ENCODE results near the gene HSPD1.

- TF ChIP-seq CTCF (IDR thresholded peaks at IDR 0.05 in 2 of 3, conservative IDR thresholded peaks at IDR 0.05 in 1 of 3; ENCODE audit: borderline replicate concordance in 1 of 3, insufficient read depth in 1 of 3, low read depth in 2 of 3, low read length in 2 of 3) (no peak), POLR2A (IDR thresholded peaks at IDR 0.05; ENCODE audit: borderline replicate concordance, extremely low read depth, insufficient read depth, insufficient read length) (no peak), ZNF274 (IDR thresholded peaks at IDR 0.05; ENCODE audit: low read depth, low read length) (no peak), MAX (IDR thresholded peaks at IDR 0.05) (no peak), JUND (IDR thresholded peaks at IDR 0.05) (no peak), ATF3 (IDR thresholded peaks at IDR 0.05) (no peak), EZH2phosphoT487 (IDR thresholded peaks at IDR 0.05; ENCODE audit: borderline replicate concordance) (no peak)
Observed at GRCh38 chr2:197513915-197514314, 14.3 kb upstream of the HSPD1 start.
